AG04449 (cell line): Measurements from ENCODE around the gene MTA2.

Experiments used
- CTCF ChIA-PET: fragments of 350-600 bp; formaldehyde crosslinking; extraction: SDS; loops from one replicate; lab custom pipeline; 2021; ENCODE audit warnings: antibody characterized with exemption; lab: Yijun Ruan, JAX
- POLR2A ChIA-PET: fragments of 400-600, 350-600 bp; formaldehyde crosslinking; extraction: SDS; loops from one replicate; lab custom pipeline; 2020; ENCODE audit warnings: antibody characterized with exemption, inconsistent platforms; lab: Yijun Ruan, JAX
- DNase-seq: peaks from one replicate; pipeline ENCODE4 v3.0.0-alpha.2; 2010; ENCODE audit warnings: low read depth, low spot score
- H3K4me3 ChIP-seq: 2 replicates; pipeline ENCODE4 v1.5.1; 2011; ENCODE audit warnings: low read depth, mild to moderate bottlenecking, control low read depth, low read length
- TF ChIP-seq, protein P1 (sequence below): IDR thresholded peaks from one replicate; pipeline ENCODE4 v1.5.1; 2011; ENCODE audit warnings: mild to moderate bottlenecking, moderate library complexity, low read length, control low read depth, inconsistent platforms; ENCODE audit not compliant: insufficient read depth; ENCODE audit errors: missing control alignments

MTA2 gene

DNA sequence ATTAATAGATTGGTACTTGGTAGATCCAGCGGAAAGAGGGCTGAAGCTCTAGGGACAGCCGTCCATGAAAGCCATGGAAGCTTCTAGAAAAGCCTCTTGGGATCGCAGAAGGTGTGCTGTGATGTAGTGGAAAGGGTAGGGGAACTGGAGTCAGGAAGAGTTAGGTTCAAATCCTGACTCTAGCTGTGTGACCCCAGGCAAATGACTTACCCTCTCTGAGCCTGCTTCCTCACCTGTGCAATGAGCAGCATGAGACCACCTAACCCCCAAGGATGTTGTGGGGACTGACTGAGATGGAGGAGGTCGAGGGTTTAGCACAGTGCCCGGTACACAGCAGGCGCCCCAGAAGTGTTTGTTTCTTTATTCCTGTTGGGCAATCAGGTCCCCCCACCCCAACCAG, 8.7 kb upstream of the MTA2 start:
- H3K4me3 ChIP-seq = peak overlapping the region; percentile 3; the same call in 1 of the 2 replicates
- CTCF ChIA-PET = interaction anchor here (0.7 to 12.0 kb wide), 8 partner anchors 9 to 177 kb away, joined by 3 to 95 read pairs (median 7); partner anchors contain the start of genes B3GAT3, EEF1G, LRRN4CL and MTA2
- TF ChIP-seq, protein P1, sequence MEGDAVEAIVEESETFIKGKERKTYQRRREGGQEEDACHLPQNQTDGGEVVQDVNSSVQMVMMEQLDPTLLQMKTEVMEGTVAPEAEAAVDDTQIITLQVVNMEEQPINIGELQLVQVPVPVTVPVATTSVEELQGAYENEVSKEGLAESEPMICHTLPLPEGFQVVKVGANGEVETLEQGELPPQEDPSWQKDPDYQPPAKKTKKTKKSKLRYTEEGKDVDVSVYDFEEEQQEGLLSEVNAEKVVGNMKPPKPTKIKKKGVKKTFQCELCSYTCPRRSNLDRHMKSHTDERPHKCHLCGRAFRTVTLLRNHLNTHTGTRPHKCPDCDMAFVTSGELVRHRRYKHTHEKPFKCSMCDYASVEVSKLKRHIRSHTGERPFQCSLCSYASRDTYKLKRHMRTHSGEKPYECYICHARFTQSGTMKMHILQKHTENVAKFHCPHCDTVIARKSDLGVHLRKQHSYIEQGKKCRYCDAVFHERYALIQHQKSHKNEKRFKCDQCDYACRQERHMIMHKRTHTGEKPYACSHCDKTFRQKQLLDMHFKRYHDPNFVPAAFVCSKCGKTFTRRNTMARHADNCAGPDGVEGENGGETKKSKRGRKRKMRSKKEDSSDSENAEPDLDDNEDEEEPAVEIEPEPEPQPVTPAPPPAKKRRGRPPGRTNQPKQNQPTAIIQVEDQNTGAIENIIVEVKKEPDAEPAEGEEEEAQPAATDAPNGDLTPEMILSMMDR = no peak
- no peak for DNase-seq
- POLR2A ChIA-PET = interaction anchor here (1.7 kb wide), 3 partner anchors 9 to 55 kb away, joined by 7 to 14 read pairs (median 8); partner anchors contain the start of genes C11orf98, CSKMT, MTA2 and TUT1

DNA sequence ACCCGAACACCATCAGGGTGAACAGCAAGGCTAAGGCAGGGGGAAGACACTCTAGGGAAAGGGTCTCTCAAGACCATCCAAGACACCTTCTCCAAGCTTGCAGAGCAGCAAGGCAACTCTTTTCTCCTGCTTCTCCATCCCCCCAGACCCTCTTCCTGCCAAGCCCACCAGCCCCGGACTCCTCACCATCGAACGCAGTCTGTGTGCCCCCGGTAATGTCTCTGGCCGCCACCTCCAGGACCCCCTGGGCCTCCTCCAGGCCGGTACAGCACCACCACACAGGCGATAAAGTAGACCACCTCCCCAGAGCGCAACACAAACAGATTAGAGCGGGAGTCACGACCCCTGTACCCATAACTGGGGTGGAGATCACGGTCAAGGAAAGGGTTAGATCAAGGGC, 7.1 kb upstream of the MTA2 start:
- ChIA-PET POLR2A (no interaction called here), CTCF (interaction anchor here (2.0 to 12.0 kb wide), 3 partner anchors 13 to 184 kb away, joined by 5 to 95 read pairs (median 49); partner anchors contain the start of genes B3GAT3 and TUT1)
- no peak overlapping the region for H3K4me3 ChIP-seq
- TF ChIP-seq, protein P1 = no peak
- DNase-seq = no peak

DNA sequence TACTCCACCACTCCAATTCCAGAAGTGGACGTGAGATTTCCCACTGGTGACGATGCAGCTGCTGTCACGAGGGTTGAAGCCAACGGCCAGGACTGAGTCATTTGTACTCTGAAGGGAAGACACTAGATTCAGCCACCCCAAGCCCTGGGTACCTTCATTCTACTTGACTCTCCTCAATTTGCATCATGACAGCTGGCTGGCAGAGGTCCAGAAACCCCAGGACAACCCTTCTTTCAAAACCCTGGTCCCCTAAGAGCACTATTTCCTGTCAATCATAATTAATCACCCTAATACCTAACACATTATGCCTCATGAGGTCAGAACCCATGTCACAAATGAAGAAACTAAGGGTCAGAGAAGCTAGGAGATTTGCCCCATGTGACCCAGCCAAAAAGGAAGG, 6.0 kb upstream of the MTA2 start:
- POLR2A ChIA-PET = interaction anchor here (0.9 kb wide), 1 partner anchor 16 kb away, joined by 4 read pairs; the partner anchor contains the start of gene TUT1
- TF ChIP-seq, protein P1 = no peak
- CTCF ChIA-PET = interaction anchor here (1.4 to 12.0 kb wide), 4 partner anchors 8 to 183 kb away, joined by 4 to 95 read pairs (median 27); partner anchors contain the start of genes B3GAT3 and TUT1
- H3K4me3 ChIP-seq = no peak overlapping the region
- DNase-seq = no peak

DNA sequence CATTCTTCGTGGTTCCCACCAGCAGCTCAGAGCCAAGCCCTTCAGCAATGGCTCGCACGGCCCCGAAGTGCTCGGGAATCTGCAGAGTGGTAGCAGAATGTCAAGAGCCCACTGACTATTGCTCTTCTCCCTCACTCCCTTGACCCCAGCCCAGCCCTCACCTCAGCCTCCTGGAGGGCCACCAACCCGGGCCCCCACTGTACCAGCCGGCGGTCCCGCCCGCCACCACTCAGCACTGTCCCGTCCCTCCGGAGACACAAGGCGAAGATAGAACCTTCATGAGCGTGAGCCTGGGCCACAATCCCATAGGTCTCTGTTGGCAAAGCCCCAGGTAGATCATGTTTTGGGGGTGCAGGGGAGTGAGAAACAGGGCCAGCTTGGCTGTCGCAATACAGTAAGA, 4.2 kb upstream of the MTA2 start:
- TF ChIP-seq, protein P1 = no peak
- CTCF ChIA-PET = interaction anchor here (12.0 kb wide), 1 partner anchor 12 kb away, joined by 95 read pairs; the partner anchor contains the start of gene TUT1
- DNase-seq = no peak
- POLR2A ChIA-PET = interaction anchor here (2.6 kb wide), 1 partner anchor 14 kb away, joined by 11 read pairs; the partner anchor contains the start of gene TUT1
- H3K4me3 ChIP-seq = no peak overlapping the region

DNA sequence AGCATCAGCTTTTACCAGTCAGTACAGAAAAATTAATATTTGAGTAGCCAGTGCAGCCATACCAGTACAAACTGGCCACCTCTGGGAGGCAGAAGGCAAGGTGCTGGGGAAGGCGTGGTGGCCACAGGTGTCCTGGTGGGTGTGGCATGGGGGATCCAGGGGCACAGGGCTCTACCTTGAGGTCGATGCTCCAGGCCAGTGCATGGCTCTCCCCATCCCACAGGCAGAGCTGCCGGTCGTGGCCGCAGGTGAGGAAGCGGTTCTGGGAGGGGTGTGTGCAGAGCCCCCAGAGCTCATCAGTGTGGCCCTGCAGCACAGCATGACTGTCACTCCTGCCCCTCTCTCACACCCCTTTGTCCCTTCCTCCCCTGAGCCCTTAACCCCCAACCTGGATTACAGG, 3.8 kb upstream of the MTA2 start:
- H3K4me3 ChIP-seq = no peak overlapping the region
- ChIA-PET POLR2A (interaction anchor here (2.6 kb wide), 1 partner anchor 14 kb away, joined by 11 read pairs; the partner anchor contains the start of gene TUT1), CTCF (interaction anchor here (12.0 kb wide), 1 partner anchor 11 kb away, joined by 95 read pairs; the partner anchor contains the start of gene TUT1)
- DNase-seq = no peak
- TF ChIP-seq, protein P1 = no peak

DNA sequence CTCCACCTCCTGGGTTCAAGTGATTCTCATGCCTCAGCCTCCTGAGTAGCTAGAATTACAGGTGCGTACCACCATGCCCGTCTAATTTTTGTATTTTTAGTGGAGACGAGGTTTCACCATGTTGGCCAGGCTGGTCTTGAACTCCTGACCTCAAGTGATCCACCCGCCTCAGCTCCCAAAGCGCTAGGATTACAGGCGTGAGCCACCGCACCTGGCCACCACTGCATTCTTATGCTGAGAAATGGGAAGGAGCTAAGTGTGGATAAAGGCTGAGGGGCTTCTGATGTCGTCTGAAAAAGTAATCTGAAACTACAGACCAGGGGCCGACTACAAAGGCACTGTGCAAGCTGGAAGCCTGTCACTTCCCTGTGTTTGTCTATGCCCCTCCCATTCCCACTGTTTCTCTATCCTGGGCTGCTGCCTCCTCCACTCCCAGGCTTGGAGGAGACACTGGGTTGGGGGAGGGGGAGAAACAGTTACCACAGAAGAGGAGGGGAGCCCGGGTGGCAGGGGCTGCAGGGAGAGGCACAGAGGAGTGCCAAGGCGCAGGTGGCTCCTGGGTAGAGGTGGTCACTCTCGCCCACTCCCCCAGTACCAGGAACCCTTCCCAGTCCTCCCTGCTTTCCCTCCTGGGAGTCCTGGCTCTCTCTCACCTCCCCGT, 2.9 kb upstream of the MTA2 start:
- TF ChIP-seq, protein P1 = no peak
- CTCF ChIA-PET = interaction anchor here (1.3 to 12.0 kb wide), 6 partner anchors 7 to 210 kb away, joined by 3 to 95 read pairs (median 6); partner anchors contain the start of genes B3GAT3, EML3, ROM1 and TUT1
- no peak overlapping the region for H3K4me3 ChIP-seq
- POLR2A ChIA-PET = interaction anchor here (2.6 kb wide), 1 partner anchor 13 kb away, joined by 11 read pairs; the partner anchor contains the start of gene TUT1
- no peak for DNase-seq
